Vagina (tissue), 2 donors: Measurements from ENCODE around the gene ANKS1B. TPM values are rescaled to one million over a fixed set of nuclear protein-coding genes. Genes with fewer than 3 reads are reported as not detected.
A peak's percentile ranks its signal among the peaks of the same experiment; 100 is the strongest.

Experiments
- DNase-seq, 2 donors: peaks; one replicate each; pipeline ENCODE4 v3.0.0-alpha.2; 2017; ENCODE audit errors: extremely low spot score in 2 of 2
- H3K27ac ChIP-seq: fragments of 200-600 bp; sonication (generic); one replicate; pipeline ENCODE4 v1.5.1; 2019
- H3K27me3 ChIP-seq: fragments of 200-600 bp; sonication (generic); one replicate; pipeline ENCODE4 v1.5.1; 2019
- H3K36me3 ChIP-seq, 2 donors: fragments of 200-600 bp; sonication (generic); one replicate each; pipeline ENCODE4 v1.5.1; 2017 to 2019
- H3K4me1 ChIP-seq: fragments of 200-600 bp; sonication (generic); one replicate; pipeline ENCODE4 v1.5.1; 2019
- H3K4me3 ChIP-seq, 2 donors: fragments of 200-600 bp; sonication (generic); 1 replicate in 1 of 2; 2 replicates in 1 of 2; pipeline ENCODE4 v1.5.1; 2016 to 2019
- H3K9me3 ChIP-seq: fragments of 200-600 bp; sonication (generic); one replicate; pipeline ENCODE4 v1.5.1; 2019
- POLR2A ChIP-seq, 2 donors: fragments of 450-650 bp; IDR thresholded peaks; one replicate each; pipeline ENCODE4 v1.6.1; 2017; ENCODE audit warnings: antibody characterized with exemption in 2 of 2, mild to moderate bottlenecking in 2 of 2, moderate library complexity in 2 of 2
- POLR2AphosphoS5 ChIP-seq, 2 donors: sonication (generic); formaldehyde crosslinking; IDR thresholded peaks; one replicate each; pipeline ENCODE4 v1.9.0; 2017; ENCODE audit warnings: antibody characterized with exemption in 2 of 2, mild to moderate bottlenecking in 2 of 2, low read depth in 1 of 2; ENCODE audit not compliant: insufficient read depth in 1 of 2
- intact Hi-C: fragments of 100-400 bp; cut with DNase I; formaldehyde crosslinking; loops from one replicate; pipeline ENCODE4 v1.15.1; 2023
- total RNA-seq: library from RNA; depleted of rRNA; stranded (reverse); fragments of >200 nt; gene quantifications from one replicate; pipeline ENCODE4 v1.2.3, GENCODE V29; 2016
- TF ChIP-seq, protein P1 (sequence below), 3 experiments: fragments of 450-650 bp in 2 of 3; fragments of 200-600 bp in 1 of 3; sonication (generic) in 1 of 3; IDR thresholded peaks; one replicate each; pipeline ENCODE4 v1.5.1; 2017 to 2019; ENCODE audit warnings: antibody characterized with exemption in 3 of 3, mild to moderate bottlenecking in 2 of 3, moderate library complexity in 2 of 3

Gene ANKS1B
- total RNA-seq, 1 donor from 2014 or later: 11.5 TPM

DNA sequence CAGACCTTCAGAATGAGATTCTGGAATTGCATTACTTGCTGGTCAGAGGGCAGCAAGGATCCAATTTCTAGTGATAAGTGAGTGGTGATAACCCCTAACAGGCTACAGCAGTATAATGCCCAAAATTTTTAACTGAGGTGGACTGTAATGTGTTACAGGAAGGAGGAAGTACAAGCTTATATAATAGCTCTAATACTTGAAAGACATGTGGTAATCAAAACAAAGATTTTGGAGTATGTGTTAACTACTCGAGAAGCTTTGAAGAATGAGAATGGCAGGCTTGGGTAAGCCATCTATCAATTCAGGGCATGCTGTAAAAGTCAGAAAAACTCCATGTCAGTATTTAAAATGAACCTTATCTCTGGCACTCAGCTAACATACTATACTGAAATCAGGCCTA is 70.5 kb downstream of the ANKS1B start:
- Histone ChIP-seq H3K27me3 (no peaks in the 10 kb centered on the region), H3K4me1 (no peaks in the 10 kb centered on the region), H3K4me3 (no peak overlapping the region), H3K27ac (no peak overlapping the region), H3K9me3 (no peaks in the 10 kb centered on the region), H3K36me3 (no peaks in the 10 kb centered on the region)
- TF ChIP-seq, protein P1, sequence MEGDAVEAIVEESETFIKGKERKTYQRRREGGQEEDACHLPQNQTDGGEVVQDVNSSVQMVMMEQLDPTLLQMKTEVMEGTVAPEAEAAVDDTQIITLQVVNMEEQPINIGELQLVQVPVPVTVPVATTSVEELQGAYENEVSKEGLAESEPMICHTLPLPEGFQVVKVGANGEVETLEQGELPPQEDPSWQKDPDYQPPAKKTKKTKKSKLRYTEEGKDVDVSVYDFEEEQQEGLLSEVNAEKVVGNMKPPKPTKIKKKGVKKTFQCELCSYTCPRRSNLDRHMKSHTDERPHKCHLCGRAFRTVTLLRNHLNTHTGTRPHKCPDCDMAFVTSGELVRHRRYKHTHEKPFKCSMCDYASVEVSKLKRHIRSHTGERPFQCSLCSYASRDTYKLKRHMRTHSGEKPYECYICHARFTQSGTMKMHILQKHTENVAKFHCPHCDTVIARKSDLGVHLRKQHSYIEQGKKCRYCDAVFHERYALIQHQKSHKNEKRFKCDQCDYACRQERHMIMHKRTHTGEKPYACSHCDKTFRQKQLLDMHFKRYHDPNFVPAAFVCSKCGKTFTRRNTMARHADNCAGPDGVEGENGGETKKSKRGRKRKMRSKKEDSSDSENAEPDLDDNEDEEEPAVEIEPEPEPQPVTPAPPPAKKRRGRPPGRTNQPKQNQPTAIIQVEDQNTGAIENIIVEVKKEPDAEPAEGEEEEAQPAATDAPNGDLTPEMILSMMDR (IDR thresholded peaks at IDR 0.05): no peak
- TF ChIP-seq POLR2AphosphoS5 (IDR thresholded peaks at IDR 0.05; ENCODE audit: insufficient read depth in 1 of 2, low read depth in 1 of 2) (no peak), POLR2A (IDR thresholded peaks at IDR 0.05) (no peak)
- intact Hi-C loops: no loop called here
- no peak for DNase-seq

DNA sequence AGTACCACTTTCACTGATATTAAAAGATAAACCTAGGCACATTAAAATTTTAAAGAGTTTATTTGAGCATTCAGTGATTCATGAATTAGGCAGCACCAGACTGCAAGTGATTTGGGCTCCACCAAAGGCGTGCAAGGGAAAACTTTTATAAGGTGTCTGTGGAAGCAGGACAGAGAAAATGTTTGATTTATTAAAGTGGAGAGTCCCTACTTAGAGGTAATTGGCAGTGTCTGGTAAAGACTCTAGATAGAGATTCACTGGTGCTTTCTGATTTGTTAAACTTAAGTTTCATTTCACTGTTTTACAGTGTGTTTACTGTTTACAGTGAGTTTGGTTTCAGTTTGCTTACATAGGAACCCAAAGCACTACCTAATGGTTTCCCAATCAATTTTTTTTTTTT is 72.8 kb downstream of the ANKS1B start:
- Histone ChIP-seq H3K4me3 (peak overlapping the region in 1 of 2 donors; percentile 4), H3K9me3 (no peaks in the 10 kb centered on the region), H3K36me3 (no peaks in the 10 kb centered on the region), H3K4me1 (no peaks in the 10 kb centered on the region), H3K27ac (peak overlapping the region; percentile 33), H3K27me3 (no peaks in the 10 kb centered on the region)
- intact Hi-C loops: no loop called here
- TF ChIP-seq POLR2A (IDR thresholded peaks at IDR 0.05) (no peak), POLR2AphosphoS5 (IDR thresholded peaks at IDR 0.05; ENCODE audit: insufficient read depth in 1 of 2, low read depth in 1 of 2) (no peak)
- TF ChIP-seq, protein P1 (IDR thresholded peaks at IDR 0.05): no peak
- DNase-seq: no peak

DNA sequence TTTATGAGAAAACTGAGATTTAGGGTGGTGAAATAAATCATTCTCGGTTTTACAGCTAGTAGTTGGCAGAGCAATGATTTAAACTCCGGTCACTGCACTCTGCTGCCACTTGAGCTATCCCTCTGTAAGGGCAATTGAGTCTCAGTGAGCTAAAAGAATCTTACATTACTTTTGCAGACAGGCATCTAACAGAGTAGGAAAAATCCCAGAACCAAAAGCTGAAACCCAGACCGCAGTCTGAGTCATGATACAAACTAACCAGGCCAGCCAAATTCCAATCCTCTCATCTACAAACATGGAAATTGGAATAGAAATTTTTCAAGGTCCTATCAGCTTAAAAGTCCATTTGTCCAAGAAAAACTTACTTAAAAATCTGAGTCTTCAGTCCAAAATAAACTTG is 73.7 kb downstream of the ANKS1B start:
- Histone ChIP-seq H3K36me3 (no peaks in the 10 kb centered on the region), H3K4me1 (no peaks in the 10 kb centered on the region), H3K4me3 (peak overlapping the region; percentile 4 to 12), H3K27me3 (no peaks in the 10 kb centered on the region), H3K9me3 (no peaks in the 10 kb centered on the region), H3K27ac (peak overlapping the region; percentile 38)
- intact Hi-C loops: no loop called here
- TF ChIP-seq POLR2A (IDR thresholded peaks at IDR 0.05) (no peak), POLR2AphosphoS5 (IDR thresholded peaks at IDR 0.05; ENCODE audit: insufficient read depth in 1 of 2, low read depth in 1 of 2) (peak in 1 of 2 donors; percentile 69)
- no peak for DNase-seq

DNA sequence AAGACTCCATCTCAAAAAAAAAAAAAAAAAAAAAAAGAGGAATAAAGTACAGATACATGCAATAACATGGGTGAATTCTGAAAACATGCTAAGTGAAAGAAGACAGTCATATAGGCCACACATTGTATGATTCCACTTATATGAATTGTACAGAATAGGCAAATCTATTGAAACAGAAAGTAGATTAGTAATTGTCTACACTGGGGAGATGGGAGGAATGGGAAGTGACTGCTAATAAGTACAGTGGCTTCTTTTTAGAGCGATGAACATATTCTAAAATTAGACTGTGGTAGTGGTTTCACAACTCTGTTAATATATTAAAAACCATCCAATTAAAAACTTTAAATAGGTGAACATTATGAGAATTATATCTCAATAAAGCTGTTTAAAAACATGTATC is 74.4 kb downstream of the ANKS1B start:
- Histone ChIP-seq H3K4me1 (no peaks in the 10 kb centered on the region), H3K27me3 (no peaks in the 10 kb centered on the region), H3K9me3 (no peaks in the 10 kb centered on the region), H3K4me3 (no peak overlapping the region), H3K36me3 (no peaks in the 10 kb centered on the region), H3K27ac (peak overlapping the region; percentile 38)
- intact Hi-C loops: no loop called here
- no peak for TF ChIP-seq POLR2A (IDR thresholded peaks at IDR 0.05)
- TF ChIP-seq POLR2AphosphoS5 (IDR thresholded peaks at IDR 0.05; ENCODE audit: insufficient read depth in 1 of 2, low read depth in 1 of 2): no peak
- TF ChIP-seq, protein P1 (IDR thresholded peaks at IDR 0.05): no peak
- DNase-seq: no peak

DNA sequence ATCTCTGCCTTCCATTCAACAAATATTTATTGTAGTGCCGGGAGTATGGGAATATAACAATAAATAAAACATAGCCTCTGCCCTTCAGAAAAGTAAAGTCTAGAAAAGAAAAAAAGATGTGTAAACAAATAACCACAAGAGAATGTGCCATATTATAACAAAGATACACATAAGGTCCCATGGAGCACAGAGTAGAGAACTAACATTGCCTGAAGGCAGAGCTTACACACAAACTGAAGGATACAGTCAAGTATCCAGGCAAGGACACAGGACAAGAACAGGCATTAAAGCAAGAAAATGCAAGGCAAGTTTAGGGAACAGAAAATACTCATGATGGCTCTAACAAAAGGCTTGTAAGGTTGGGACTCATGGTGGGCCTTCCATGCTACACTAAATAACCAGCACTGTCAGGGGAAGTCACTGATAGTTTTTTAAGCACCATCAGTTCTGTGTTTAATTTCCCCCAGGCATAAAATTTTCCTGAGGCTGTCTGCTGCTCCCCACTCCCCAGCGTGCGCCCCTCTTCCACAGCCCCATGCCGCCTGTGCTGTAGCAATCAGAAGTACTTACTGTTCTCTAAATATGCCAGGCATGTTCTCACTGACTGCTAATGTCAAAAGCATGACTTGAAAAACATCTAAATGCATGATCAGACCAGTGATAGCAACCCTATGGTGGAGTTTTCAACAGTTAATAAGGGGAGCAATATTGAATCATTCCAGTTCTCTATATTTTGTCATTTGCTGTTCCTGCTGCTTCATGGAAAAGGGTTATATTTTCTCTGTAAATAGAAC is 77.8 kb downstream of the ANKS1B start:
- Histone ChIP-seq H3K27me3 (no peaks in the 10 kb centered on the region), H3K4me3 (no peak overlapping the region), H3K4me1 (no peaks in the 10 kb centered on the region), H3K27ac (no peak overlapping the region), H3K36me3 (no peaks in the 10 kb centered on the region), H3K9me3 (no peaks in the 10 kb centered on the region)
- TF ChIP-seq, protein P1 (IDR thresholded peaks at IDR 0.05): no peak
- TF ChIP-seq POLR2AphosphoS5 (IDR thresholded peaks at IDR 0.05; ENCODE audit: insufficient read depth in 1 of 2, low read depth in 1 of 2): no peak
- TF ChIP-seq POLR2A (IDR thresholded peaks at IDR 0.05): no peak
- intact Hi-C loops: no loop called here
- DNase-seq: no peak
